B cell (primary cell): ENCODE measurements around the gene CDC25B. TPM values are rescaled to one million over a fixed set of nuclear protein-coding genes. Genes with fewer than 3 reads are reported as not detected.

Experiments
- ATAC-seq: fragments of 200-7000 bp; cut with Tn5 transposase; one replicate; pipeline ENCODE4 v1.10.0; 2021; ENCODE audit warnings: low read depth, mild to moderate bottlenecking, moderate number of reproducible peaks, moderate library complexity
- CTCF ChIA-PET: fragments of 350-600 bp; sonication (Branson Sonifier 250); formaldehyde crosslinking; loops from one replicate; lab custom pipeline; 2021; ENCODE audit warnings: antibody characterized with exemption, inconsistent platforms; lab: Charles Lee
- POLR2A ChIA-PET: fragments of 350-600 bp; sonication (Branson Sonifier 250); formaldehyde crosslinking; loops from one replicate; lab custom pipeline; 2021; ENCODE audit warnings: antibody characterized with exemption; lab: Charles Lee
- DNase-seq: peaks from one replicate; pipeline ENCODE4 v3.0.0; 2013
- H2AFZ ChIP-seq: 2 replicates; pipeline ENCODE4 v1.6.1; 2012; ENCODE audit warnings: mild to moderate bottlenecking, low read depth, low read length; ENCODE audit not compliant: insufficient read depth, poor library complexity, severe bottlenecking
- H3K27ac ChIP-seq, 2 donors: 1 replicate in 1 of 2; 2 replicates in 1 of 2; pipeline ENCODE4 v1.5.1; 2012 to 2013; ENCODE audit warnings: low read length in 2 of 2, mild to moderate bottlenecking in 2 of 2, moderate library complexity in 1 of 2
- H3K27me3 ChIP-seq, 4 experiments: fragments of 200-600 bp in 1 of 4; sonication (generic) in 1 of 4; replicated peaks in 1 of 4; 1 replicate in 2 of 4; 2 replicates in 2 of 4; pipeline versions ENCODE4 v1.6.1 to v1.7.0; 2013 to 2016; ENCODE audit warnings: low read length in 3 of 4, mild to moderate bottlenecking in 2 of 4, mixed read lengths in 1 of 4, moderate library complexity in 1 of 4; ENCODE audit not compliant: insufficient read depth in 4 of 4, control insufficient read depth in 3 of 4; ENCODE audit errors: control extremely low read depth in 1 of 4
- H3K36me3 ChIP-seq, 2 experiments: replicated peaks in 1 of 2; 1 replicate in 1 of 2; 2 replicates in 1 of 2; pipeline versions ENCODE4 v1.6.1 to v1.7.1; 2013; ENCODE audit warnings: low read length in 1 of 2; ENCODE audit not compliant: insufficient read depth in 2 of 2, control insufficient read depth in 1 of 2; ENCODE audit errors: control extremely low read depth in 1 of 2, extremely low read depth in 1 of 2
- H3K4me1 ChIP-seq, 2 donors: fragments of 200-600 bp in 1 of 2; sonication (generic) in 1 of 2; 1 replicate in 1 of 2; 2 replicates in 1 of 2; pipeline versions ENCODE4 v1.5.1 to v1.6.1; 2013 to 2017; ENCODE audit warnings: low read length in 2 of 2; ENCODE audit not compliant: control insufficient read depth in 2 of 2, insufficient read depth in 2 of 2
- H3K4me2 ChIP-seq: replicated peaks from 2 replicates; pipeline ENCODE3; 2012; ENCODE audit warnings: mild to moderate bottlenecking, low read depth, low read length; ENCODE audit not compliant: poor library complexity, severe bottlenecking
- H3K4me3 ChIP-seq, 5 experiments: fragments of 200-600 bp in 1 of 5; sonication (generic) in 1 of 5; 1 replicate in 3 of 5; 2 replicates in 2 of 5; pipeline versions ENCODE4 v1.5.1 to v1.7.0; 2011 to 2016; ENCODE audit warnings: low read length in 4 of 5, mild to moderate bottlenecking in 4 of 5, low read depth in 2 of 5, control low read depth in 1 of 5, moderate library complexity in 1 of 5; ENCODE audit not compliant: insufficient read depth in 1 of 5; ENCODE audit errors: control extremely low read depth in 1 of 5, extremely low read depth in 1 of 5
- H3K79me2 ChIP-seq: fragments of 200-600 bp; sonication (generic); one replicate; pipeline ENCODE4 v1.6.0; 2016; ENCODE audit warnings: low read length; ENCODE audit not compliant: control insufficient read depth, insufficient read depth
- H3K9ac ChIP-seq: fragments of 200-600 bp; sonication (generic); 2 replicates; pipeline ENCODE4 v1.6.1; 2017; ENCODE audit warnings: mild to moderate bottlenecking, low read length, moderate library complexity
- H3K9me3 ChIP-seq, 3 donors: one replicate each; pipeline versions ENCODE4 v1.6.1 to v1.7.1; 2013; ENCODE audit warnings: low read length in 2 of 3; ENCODE audit not compliant: control insufficient read depth in 2 of 3, insufficient read depth in 1 of 3; ENCODE audit errors: control extremely low read depth in 1 of 3
- H4K20me1 ChIP-seq: 2 replicates; pipeline ENCODE4 v1.6.0; 2012; ENCODE audit warnings: mild to moderate bottlenecking, low read length; ENCODE audit not compliant: insufficient read depth, control insufficient read depth, poor library complexity, severe bottlenecking
- H3K27ac Mint-ChIP-seq: one replicate; pipeline ENCODE4 v1.8.0; 2021; ENCODE audit warnings: mixed read lengths
- H3K27me3 Mint-ChIP-seq: one replicate; pipeline ENCODE4 v1.8.0; 2021; ENCODE audit warnings: mixed read lengths
- H3K4me1 Mint-ChIP-seq: one replicate; pipeline ENCODE4 v1.8.0; 2021; ENCODE audit warnings: mixed read lengths
- H3K4me3 Mint-ChIP-seq: one replicate; pipeline ENCODE4 v1.8.0; 2021; ENCODE audit warnings: mixed read lengths
- H3K9me3 Mint-ChIP-seq: one replicate; pipeline ENCODE4 v1.8.0; 2022; ENCODE audit warnings: mixed read lengths; ENCODE audit not compliant: insufficient read depth
- EZH2 ChIP-seq: IDR thresholded peaks from 2 replicates; pipeline ENCODE4 v1.6.1; 2012; ENCODE audit warnings: borderline replicate concordance, low read depth, mild to moderate bottlenecking, moderate library complexity, low read length; ENCODE audit not compliant: insufficient read depth, poor library complexity, severe bottlenecking
- WGBS: methylation state at CpG from one replicate; pipeline ENCODE4 v1.1.5; 2013; ENCODE audit warnings: missing lambda C conversion rate; ENCODE audit not compliant: insufficient coverage; 5-methylcytosine and 5-hydroxymethylcytosine counted together
- intact Hi-C: fragments of 100-400 bp; cut with micrococcal nuclease; formaldehyde crosslinking; loops from one replicate; pipeline ENCODE4 v1.10.0; 2022
- polyA plus RNA-seq: library from polyadenylated mRNA; depleted of rRNA; stranded (reverse); fragments of >200 nt; gene quantifications from 2 replicates; pipeline ENCODE4 v1.2.3, GENCODE V29; 2012
- total RNA-seq, 2 donors: library from RNA; stranded (reverse); fragments of 120-200 nt in 1 of 2; gene quantifications; 1 replicate in 1 of 2; 2 replicates in 1 of 2; pipeline versions ENCODE4 v1.2.3 to v1.2.4, GENCODE V29; 2013 to 2022
- TF ChIP-seq, protein P1 (sequence below): fragments of 200-600 bp; IDR thresholded peaks from one replicate; pipeline ENCODE4 v1.8.0; 2022; ENCODE audit warnings: antibody characterized with exemption, mild to moderate bottlenecking

CDC25B gene
- total and polyA plus RNA-seq, 2 donors (not counting 1 experiment from before 2014, with no cell fraction given), result 72.3 to 114 TPM

DNA sequence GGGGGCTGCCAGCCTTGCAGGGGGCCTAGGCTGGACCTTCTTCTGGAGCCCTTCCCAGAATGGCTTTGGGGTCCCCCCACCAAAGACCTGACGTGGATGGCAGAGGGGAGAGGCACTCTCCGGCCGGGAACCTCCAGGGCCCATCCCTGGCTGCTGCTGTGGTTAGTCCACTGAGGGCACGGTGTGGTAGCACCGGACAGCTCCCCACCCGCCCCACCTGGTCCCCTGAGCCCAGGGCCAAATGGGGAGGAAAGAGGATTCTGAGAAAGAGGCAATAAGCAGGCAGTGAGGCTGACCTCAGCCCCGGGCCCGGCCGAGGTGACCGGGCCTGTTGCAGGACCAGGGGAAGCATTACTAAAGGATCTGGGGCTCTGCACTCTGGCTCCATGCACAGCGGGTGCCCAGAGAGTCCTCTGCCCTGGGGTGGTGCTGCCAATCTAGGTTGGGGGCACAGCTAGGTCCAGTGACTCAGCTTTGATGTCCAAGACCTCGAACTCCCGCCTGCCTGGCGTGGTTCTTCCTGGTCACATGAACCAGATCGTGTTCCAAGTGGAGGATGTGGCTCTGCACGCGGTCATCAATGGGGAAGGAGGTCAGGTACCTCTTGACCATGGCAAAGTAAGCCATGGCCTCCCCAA is 11.8 kb upstream of the CDC25B start:
- Mint-ChIP-seq H3K27me3 (no peaks in the 10 kb centered on the region), H3K9me3 (no peaks in the 10 kb centered on the region), H3K4me3 (peak overlapping the region; percentile 64), H3K4me1 (peaks cover 50% of the 10 kb centered on the region), H3K27ac (peak overlapping the region; percentile 41)
- no peak overlapping the region for H3K4me2 ChIP-seq
- H3K36me3 ChIP-seq, result peaks cover 0 to 2% of the 10 kb centered on the region in 2 experiments
- intact Hi-C loops, result no loop called here
- TF ChIP-seq EZH2, result no peak
- TF ChIP-seq, protein P1, sequence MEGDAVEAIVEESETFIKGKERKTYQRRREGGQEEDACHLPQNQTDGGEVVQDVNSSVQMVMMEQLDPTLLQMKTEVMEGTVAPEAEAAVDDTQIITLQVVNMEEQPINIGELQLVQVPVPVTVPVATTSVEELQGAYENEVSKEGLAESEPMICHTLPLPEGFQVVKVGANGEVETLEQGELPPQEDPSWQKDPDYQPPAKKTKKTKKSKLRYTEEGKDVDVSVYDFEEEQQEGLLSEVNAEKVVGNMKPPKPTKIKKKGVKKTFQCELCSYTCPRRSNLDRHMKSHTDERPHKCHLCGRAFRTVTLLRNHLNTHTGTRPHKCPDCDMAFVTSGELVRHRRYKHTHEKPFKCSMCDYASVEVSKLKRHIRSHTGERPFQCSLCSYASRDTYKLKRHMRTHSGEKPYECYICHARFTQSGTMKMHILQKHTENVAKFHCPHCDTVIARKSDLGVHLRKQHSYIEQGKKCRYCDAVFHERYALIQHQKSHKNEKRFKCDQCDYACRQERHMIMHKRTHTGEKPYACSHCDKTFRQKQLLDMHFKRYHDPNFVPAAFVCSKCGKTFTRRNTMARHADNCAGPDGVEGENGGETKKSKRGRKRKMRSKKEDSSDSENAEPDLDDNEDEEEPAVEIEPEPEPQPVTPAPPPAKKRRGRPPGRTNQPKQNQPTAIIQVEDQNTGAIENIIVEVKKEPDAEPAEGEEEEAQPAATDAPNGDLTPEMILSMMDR, result no peak
- 90% methylated on average over 17 of the region's 17 CpGs for WGBS
- peaks cover 23% of the 10 kb centered on the region for H4K20me1 ChIP-seq
- CTCF ChIA-PET, result interaction anchor here (3.3 to 6.4 kb wide), 2 partner anchors 16 to 36 kb away, joined by 19 to 84 read pairs; partner anchors contain the start of genes ADISSP and AP5S1
- no peak overlapping the region for H3K27ac ChIP-seq
- peaks cover 0 to 3% (median 0%) of the 10 kb centered on the region in 3 donors for H3K9me3 ChIP-seq
- H2AFZ ChIP-seq, result no peak overlapping the region
- H3K4me1 ChIP-seq, result peaks cover 20 to 31% of the 10 kb centered on the region in 2 donors
- ATAC-seq (no peak), DNase-seq (no peak)
- H3K27me3 ChIP-seq, result peaks cover 0 to 3% (median under 1%) of the 10 kb centered on the region in 4 experiments
- POLR2A ChIA-PET, result interaction anchor here (0.5 to 3.2 kb wide), 2 partner anchors 16 to 35 kb away, joined by 4 to 17 read pairs; partner anchors contain the start of gene ADISSP
- H3K79me2 ChIP-seq, result no peaks in the 10 kb centered on the region
- H3K4me3 ChIP-seq, result no peak overlapping the region
- H3K9ac ChIP-seq, result no peak overlapping the region

DNA sequence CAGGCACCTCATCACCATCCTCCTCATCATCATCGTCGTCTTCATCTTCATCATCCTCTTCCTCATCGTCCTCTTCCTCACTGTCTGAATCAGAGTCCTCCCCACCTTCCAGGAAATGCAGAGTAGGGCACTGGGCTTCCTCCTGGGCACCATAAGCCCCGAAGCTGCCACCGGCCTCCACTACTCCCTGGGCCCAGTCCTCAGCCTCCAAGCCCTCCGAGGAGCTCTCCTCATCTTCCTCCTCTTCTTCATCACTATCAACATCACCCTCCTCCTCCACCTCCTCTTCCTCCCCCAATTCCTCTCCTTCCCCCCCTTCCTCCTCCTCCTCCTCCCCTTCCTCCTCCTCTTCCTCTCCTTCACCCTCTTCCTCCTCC is 11.3 kb upstream of the CDC25B start:
- no peaks in the 10 kb centered on the region for H3K27me3 Mint-ChIP-seq
- H3K9me3 ChIP-seq, result peaks cover 0 to 3% (median 0%) of the 10 kb centered on the region in 3 donors
- H3K9ac ChIP-seq, result no peak overlapping the region
- intact Hi-C loops, result no loop called here
- H3K27ac ChIP-seq, result no peak overlapping the region
- no peaks in the 10 kb centered on the region for H3K27me3 ChIP-seq
- WGBS, result 97% methylated on average over 5 of the region's 6 CpGs
- ChIA-PET POLR2A (interaction anchor here (3.2 kb wide), 1 partner anchor 17 kb away, joined by 17 read pairs; the partner anchor contains the start of gene ADISSP), CTCF (interaction anchor here (3.3 to 6.4 kb wide), 2 partner anchors 17 to 35 kb away, joined by 19 to 84 read pairs; partner anchors contain the start of genes ADISSP and AP5S1)
- H3K9me3 Mint-ChIP-seq, result no peaks in the 10 kb centered on the region
- H3K36me3 ChIP-seq, result peaks cover 0 to 2% of the 10 kb centered on the region in 2 experiments
- no peak overlapping the region for H2AFZ ChIP-seq
- peaks cover 44% of the 10 kb centered on the region for H3K4me1 Mint-ChIP-seq
- peaks cover 17 to 30% of the 10 kb centered on the region in 2 donors for H3K4me1 ChIP-seq
- peak overlapping the region; percentile 79 for H3K4me2 ChIP-seq
- DNase-seq (peak; percentile 27), ATAC-seq (no peak)
- H4K20me1 ChIP-seq, result peaks cover 23% of the 10 kb centered on the region
- H3K27ac Mint-ChIP-seq, result no peak overlapping the region
- H3K79me2 ChIP-seq, result no peaks in the 10 kb centered on the region
- H3K4me3 Mint-ChIP-seq, result peak overlapping the region; percentile 64
- no peak overlapping the region for H3K4me3 ChIP-seq
- no peak for TF ChIP-seq EZH2
- TF ChIP-seq, protein P1, result no peak
